GM18520 (cell line): ENCODE data around the gene CRIM1.

Source experiments
- ATAC-seq: cut with Tn5 transposase; IDR thresholded peaks from one replicate; pipeline ENCODE4 v1.9.1; 2021; ENCODE audit not compliant: unreplicated experiment

CRIM1 gene

GRCh38 chr2:36544638-36545338, 189.2 kb downstream of the CRIM1 start:
- ATAC-seq, result no peak

- ATAC-seq, result no peak
Observed at GRCh38 chr2:36545871-36546416, 190.4 kb downstream of the CRIM1 start.

GRCh38 chr2:36547906-36548305, 192.3 kb downstream of the CRIM1 start:
- no peak for ATAC-seq

- ATAC-seq, result no peak
Observed at GRCh38 chr2:36549165-36549574, 193.6 kb downstream of the CRIM1 start.

- ATAC-seq, result no peak
Observed at GRCh38 chr2:36550006-36550405, 194.4 kb downstream of the CRIM1 start.

GRCh38 chr2:36553683-36554082, 198.1 kb downstream of the CRIM1 start:
- ATAC-seq, result no peak

- ATAC-seq, result no peak
Observed at GRCh38 chr2:36554531-36554930, 199.0 kb downstream of the CRIM1 start.

GRCh38 chr2:36555789-36556188, 200.2 kb downstream of the CRIM1 start:
- no peak for ATAC-seq

GRCh38 chr2:36556842-36557241, 201.3 kb downstream of the CRIM1 start:
- ATAC-seq, result no peak

- ATAC-seq, result no peak
Observed at GRCh38 chr2:36559221-36559942, 203.8 kb downstream of the CRIM1 start.

GRCh38 chr2:36560726-36561125, 205.1 kb downstream of the CRIM1 start:
- no peak for ATAC-seq

- ATAC-seq, result no peak
Observed at GRCh38 chr2:36561237-36561944, 205.8 kb downstream of the CRIM1 start.

GRCh38 chr2:36562240-36562639, 206.7 kb downstream of the CRIM1 start:
- ATAC-seq, result no peak

- no peak for ATAC-seq
Observed at GRCh38 chr2:36562973-36563532, 207.5 kb downstream of the CRIM1 start.

GRCh38 chr2:36564377-36564930, 208.9 kb downstream of the CRIM1 start:
- ATAC-seq, result no peak

- ATAC-seq, result no peak
Observed at GRCh38 chr2:36565712-36566111, 210.1 kb downstream of the CRIM1 start.

- ATAC-seq, result no peak
Observed at GRCh38 chr2:36566887-36567286, 211.3 kb downstream of the CRIM1 start.

GRCh38 chr2:36567711-36568408, 212.3 kb downstream of the CRIM1 start:
- no peak for ATAC-seq

GRCh38 chr2:36568516-36569246, 213.1 kb downstream of the CRIM1 start:
- ATAC-seq, result no peak
